ENCODE results near the gene SKOR2. TPM values are rescaled to one million over a fixed set of nuclear protein-coding genes. Genes with fewer than 3 reads are reported as not detected.

The SKOR2 gene
- total RNA-seq = not detected

GRCh38 chr18:47251289-47252120 is at the start of gene SKOR2:
TSS of gene SKOR2 (minus strand) at chr18:47251660. CDS start at chr18:47249183, 2,477 bp downstream.

GRCh38 chr18:47175898-47176575 is 75.4 kb downstream of the SKOR2 start, which contains the start of gene IER3IP1:
TSS of gene IER3IP1 (minus strand) at chr18:47176364. CDS start at chr18:47176277, 87 bp downstream.

Small RNAs within 50 kb of the gene (small RNA-seq; reads per million reads assigned to genes)
- not detected for gene RNU6-1131P (ENCODE audit: low replicate concordance)

Other genes with a start within 250 kb of the SKOR2 start
- not detected for gene ELOA2, start 216.0 kb downstream of the SKOR2 start, total RNA-seq
- gene HDHD2, start 101.2 kb downstream of the SKOR2 start, total RNA-seq = 35.4 TPM
- 25.9 TPM for gene IER3IP1, start 75.3 kb downstream of the SKOR2 start, total RNA-seq